Effector memory CD8-positive, alpha-beta T cell (primary cell): ENCODE measurements around the gene VRK1.
"Not testable (repeated sequence)": the region's sequence is repeated elsewhere in the genome, so short reads cannot be mapped to it uniquely, and the experiment has no call there.

Source experiments
- ATAC-seq: fragments of 150-1000 bp; cut with Tn5 transposase; replicated peaks from 2 replicates; pipeline ENCODE4 v1.10.0; 2021; ENCODE audit warnings: mild to moderate bottlenecking, moderate library complexity
- DNase-seq, 3 experiments: peaks; one replicate each; pipeline ENCODE4 v3.0.0; 2021
- H3K27ac Mint-ChIP-seq, 2 donors: one replicate each; pipeline ENCODE4 v1.8.0; 2022; ENCODE audit warnings: mild to moderate bottlenecking in 2 of 2, mixed read lengths in 2 of 2, moderate library complexity in 2 of 2
- H3K27me3 Mint-ChIP-seq, 2 donors: one replicate each; pipeline ENCODE4 v1.8.0; 2022; ENCODE audit warnings: mixed read lengths in 2 of 2
- H3K36me3 Mint-ChIP-seq: one replicate; pipeline ENCODE4 v1.8.0; 2022; ENCODE audit warnings: mild to moderate bottlenecking, moderate library complexity, mixed read lengths; ENCODE audit not compliant: insufficient read depth
- H3K4me1 Mint-ChIP-seq, 2 donors: one replicate each; pipeline ENCODE4 v1.8.0; 2022; ENCODE audit warnings: low read depth in 2 of 2, mixed read lengths in 2 of 2
- H3K4me3 Mint-ChIP-seq, 2 donors: one replicate each; pipeline ENCODE4 v1.8.0; 2022; ENCODE audit warnings: mild to moderate bottlenecking in 2 of 2, mixed read lengths in 2 of 2, moderate library complexity in 2 of 2
- H3K9me3 Mint-ChIP-seq, 2 donors: one replicate each; pipeline ENCODE4 v1.8.0; 2022; ENCODE audit warnings: mixed read lengths in 2 of 2

VRK1 gene

DNA sequence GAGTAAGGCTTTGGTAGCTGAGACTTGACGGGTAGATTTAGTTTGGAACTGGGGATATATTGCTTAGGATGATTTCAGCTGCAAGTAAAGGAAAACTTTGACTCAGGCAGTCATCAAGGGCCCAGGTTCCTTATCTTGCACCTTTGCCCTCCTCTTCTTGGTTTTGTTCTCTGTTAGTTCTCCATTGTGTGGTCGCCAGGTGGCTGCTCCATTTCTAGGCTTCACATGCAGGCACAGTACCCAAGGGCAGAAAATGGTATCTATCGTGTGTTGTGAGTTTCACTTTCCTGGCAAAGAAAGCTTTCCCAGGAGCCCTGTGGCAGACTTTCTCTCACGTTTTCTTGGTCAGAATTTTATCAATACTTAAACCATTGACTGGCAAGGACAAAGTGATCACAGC, 50.8 kb downstream of the VRK1 start:
- H3K4me1 Mint-ChIP-seq = peaks cover 0 to 4% of the 10 kb centered on the region in 2 donors
- ATAC-seq (no peak), DNase-seq (no peak)
- H3K36me3 Mint-ChIP-seq = peaks cover 7% of the 10 kb centered on the region
- H3K9me3 Mint-ChIP-seq = no peaks in the 10 kb centered on the region
- no peak overlapping the region for H3K27ac Mint-ChIP-seq
- no peak overlapping the region for H3K4me3 Mint-ChIP-seq
- H3K27me3 Mint-ChIP-seq = no peaks in the 10 kb centered on the region

DNA sequence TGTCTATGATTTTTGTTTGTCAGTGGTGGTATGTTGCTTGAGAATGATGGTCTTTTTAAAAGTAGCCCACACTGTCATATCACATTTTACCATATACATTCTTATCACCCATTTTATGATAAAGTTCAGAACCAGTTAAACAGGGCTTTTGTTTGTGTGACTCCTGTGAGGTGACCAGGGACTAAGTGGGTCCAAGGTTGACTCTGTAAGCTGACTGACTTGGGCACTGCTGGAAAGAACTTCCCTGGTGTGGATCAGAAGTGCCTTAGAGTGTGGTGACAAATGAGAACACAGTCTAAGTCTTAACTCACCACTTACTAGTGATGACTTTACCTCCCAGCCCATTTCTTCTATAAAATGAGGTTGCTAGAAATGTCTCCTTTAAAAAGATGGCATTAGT, 52.6 kb downstream of the VRK1 start:
- no peak for ATAC-seq
- Mint-ChIP-seq H3K27ac (peak overlapping the region in 1 of 2 donors; percentile 10), H3K36me3 (peaks cover 7% of the 10 kb centered on the region), H3K4me3 (no peak overlapping the region), H3K27me3 (no peaks in the 10 kb centered on the region), H3K4me1 (peaks cover 0 to 5% of the 10 kb centered on the region in 2 donors), H3K9me3 (no peaks in the 10 kb centered on the region)
- DNase-seq = no peak

DNA sequence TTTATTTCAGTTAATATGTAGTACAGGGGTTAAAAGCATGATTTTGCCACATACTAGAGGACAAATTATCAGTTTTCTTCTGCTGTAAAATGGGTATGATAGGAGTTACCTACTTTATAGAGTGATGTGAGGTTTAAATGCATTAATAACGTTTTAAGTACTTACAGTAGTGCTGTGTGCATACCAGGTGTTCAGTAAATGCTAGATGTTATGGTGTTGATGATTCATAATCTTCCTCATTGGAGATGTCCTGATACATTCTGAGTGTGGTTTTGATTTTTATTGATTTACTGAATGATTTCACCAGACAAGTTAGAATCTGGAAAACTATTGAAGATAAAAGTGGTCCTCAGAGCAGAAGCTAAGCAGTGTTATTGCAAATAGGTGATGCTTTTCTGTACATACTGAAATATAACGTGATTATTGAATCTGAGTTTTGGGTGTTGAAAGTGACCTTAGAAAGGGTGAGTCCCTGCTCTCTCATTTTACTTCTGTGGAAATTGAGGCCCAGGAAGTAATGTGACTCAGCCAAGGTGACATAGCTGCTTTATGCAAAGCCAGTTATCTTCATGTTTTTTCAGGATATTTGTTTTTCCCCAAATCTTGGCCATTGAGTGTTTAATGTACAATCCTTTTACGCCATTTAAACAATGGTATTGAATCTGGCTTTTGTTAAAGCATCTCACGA, 54.7 kb downstream of the VRK1 start:
- DNase-seq = no peak
- no peak for ATAC-seq
- H3K36me3 Mint-ChIP-seq = peaks cover 11% of the 10 kb centered on the region
- no peaks in the 10 kb centered on the region for H3K27me3 Mint-ChIP-seq
- no peak overlapping the region for H3K4me3 Mint-ChIP-seq
- peaks cover 0 to 5% of the 10 kb centered on the region in 2 donors for H3K4me1 Mint-ChIP-seq
- H3K9me3 Mint-ChIP-seq = no peaks in the 10 kb centered on the region
- no peak overlapping the region for H3K27ac Mint-ChIP-seq

DNA sequence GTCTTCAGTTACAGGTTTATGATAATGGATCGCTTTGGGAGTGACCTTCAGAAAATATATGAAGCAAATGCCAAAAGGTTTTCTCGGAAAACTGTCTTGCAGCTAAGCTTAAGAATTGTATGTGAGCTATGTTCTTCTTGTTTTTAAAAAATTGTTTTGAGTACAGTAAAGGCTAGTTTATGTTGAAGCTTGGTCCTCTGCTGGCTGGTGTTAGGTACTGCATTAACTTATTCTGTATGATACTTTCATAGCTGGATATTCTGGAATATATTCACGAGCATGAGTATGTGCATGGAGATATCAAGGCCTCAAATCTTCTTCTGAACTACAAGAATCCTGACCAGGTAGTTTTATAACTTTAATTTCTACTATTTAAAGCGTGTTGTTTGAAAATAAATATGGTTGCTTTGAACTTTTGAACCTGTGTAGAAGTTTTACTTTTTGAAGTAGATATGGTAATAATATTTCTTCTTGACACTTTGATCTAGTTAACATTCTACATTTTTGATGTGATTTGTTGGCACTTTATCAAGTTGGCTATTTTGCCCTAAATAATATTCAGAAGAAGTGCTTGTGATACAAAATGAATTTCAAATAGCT, 55.7 kb downstream of the VRK1 start:
- peaks cover 9% of the 10 kb centered on the region for H3K36me3 Mint-ChIP-seq
- H3K27ac Mint-ChIP-seq = no peak overlapping the region
- DNase-seq (peak in 2 of 3 experiments; percentile 1 to 11), ATAC-seq (peak; percentile 56)
- no peaks in the 10 kb centered on the region for H3K27me3 Mint-ChIP-seq
- no peak overlapping the region for H3K4me3 Mint-ChIP-seq
- no peaks in the 10 kb centered on the region for H3K9me3 Mint-ChIP-seq
- peaks cover 0 to 5% of the 10 kb centered on the region in 2 donors for H3K4me1 Mint-ChIP-seq

DNA sequence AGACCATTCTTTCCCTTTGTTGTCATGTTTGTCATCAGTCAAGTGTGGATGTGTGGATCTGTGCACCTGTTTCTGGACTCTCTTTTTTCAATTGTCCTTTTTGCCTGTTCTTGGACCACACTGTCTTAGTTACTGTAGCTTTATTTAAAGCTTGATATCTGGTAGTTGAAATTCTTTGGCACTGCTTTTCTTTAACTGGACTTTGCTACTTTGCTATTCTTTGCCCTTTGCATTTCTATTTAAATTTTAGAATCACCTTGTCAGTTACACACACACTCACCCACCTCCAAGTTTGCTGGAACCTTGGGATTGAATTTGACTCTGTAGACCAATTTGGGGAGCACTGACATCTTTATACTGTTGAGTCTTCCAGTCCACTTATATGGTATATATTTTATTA, 61.5 kb downstream of the VRK1 start:
- peak overlapping the region in 1 of 2 donors; percentile 84 for H3K27ac Mint-ChIP-seq
- no peak overlapping the region for H3K4me3 Mint-ChIP-seq
- peaks cover 13% of the 10 kb centered on the region for H3K36me3 Mint-ChIP-seq
- no peaks in the 10 kb centered on the region for H3K4me1 Mint-ChIP-seq
- no peaks in the 10 kb centered on the region for H3K9me3 Mint-ChIP-seq
- no peak for ATAC-seq
- no peak for DNase-seq
- no peaks in the 10 kb centered on the region for H3K27me3 Mint-ChIP-seq

DNA sequence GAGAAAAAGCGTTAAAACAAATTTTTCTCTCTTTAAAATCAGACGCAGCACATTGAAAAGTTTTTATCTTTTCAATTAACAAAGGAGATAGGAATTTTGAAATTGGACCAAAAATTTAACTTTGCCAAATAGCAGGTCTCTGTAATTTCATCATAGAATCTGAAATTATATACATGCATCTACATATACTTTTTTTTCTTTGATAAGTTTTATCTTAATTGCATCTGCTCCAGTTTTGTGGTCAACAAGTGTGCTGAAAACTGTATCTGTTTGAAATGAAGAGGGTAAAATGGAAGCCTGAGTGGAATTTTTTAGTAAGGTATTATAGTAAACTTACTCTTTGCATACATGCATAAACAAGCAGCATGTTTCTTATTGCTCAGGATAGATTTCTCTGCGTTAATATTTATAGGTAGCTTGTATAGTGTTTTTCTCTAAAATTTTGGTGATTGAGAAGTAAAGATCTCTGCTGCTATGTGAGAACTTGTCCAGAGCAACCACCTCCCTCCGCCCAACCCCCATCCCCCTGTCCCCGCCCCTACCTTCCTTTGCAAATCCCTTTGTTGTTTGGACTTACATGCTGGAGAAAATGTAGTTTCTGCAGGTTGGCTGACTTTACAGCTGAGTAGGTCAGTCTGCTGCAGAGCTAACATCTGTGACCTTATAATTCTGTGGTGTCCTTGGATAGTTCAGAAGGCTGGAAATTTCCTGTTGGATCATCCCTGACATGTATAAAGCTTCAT, 64.6 kb downstream of the VRK1 start:
- DNase-seq (no peak), ATAC-seq (no peak)
- Mint-ChIP-seq H3K4me1 (no peaks in the 10 kb centered on the region), H3K27ac (no peak overlapping the region), H3K9me3 (no peaks in the 10 kb centered on the region), H3K27me3 (no peaks in the 10 kb centered on the region), H3K4me3 (no peak overlapping the region), H3K36me3 (peaks cover 18% of the 10 kb centered on the region)

DNA sequence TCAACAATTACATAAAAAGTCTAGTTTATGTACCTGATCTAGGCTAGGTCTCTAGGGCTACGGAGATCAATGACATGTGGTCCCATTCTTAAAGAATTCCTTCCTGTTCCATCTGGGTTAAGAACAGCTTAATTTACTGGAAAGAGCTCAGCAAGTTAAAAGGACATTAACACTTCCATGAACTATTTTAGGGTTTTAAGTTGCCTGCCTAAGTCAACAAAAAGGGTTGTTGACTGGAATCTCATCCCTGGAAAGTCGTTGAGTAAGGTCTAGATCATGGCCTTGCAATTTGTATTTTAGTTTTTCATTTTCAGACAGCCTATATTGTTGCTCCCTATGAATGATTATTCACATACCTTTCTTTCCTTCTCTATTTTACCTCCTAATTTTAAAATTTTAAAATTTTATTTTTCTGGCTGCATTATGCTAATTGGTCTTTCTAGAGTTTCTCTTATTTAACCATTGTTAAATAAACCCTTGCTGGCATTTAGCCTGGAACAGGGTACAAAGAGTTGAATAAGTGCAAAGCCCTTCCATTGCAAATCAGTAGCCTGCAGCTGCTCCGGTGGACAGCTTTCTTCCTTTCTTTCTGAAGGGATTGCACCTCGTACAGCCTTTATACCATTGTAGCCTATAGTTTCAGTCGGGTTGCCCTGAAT, 66.3 kb downstream of the VRK1 start:
- no peak overlapping the region for H3K4me3 Mint-ChIP-seq

DNA sequence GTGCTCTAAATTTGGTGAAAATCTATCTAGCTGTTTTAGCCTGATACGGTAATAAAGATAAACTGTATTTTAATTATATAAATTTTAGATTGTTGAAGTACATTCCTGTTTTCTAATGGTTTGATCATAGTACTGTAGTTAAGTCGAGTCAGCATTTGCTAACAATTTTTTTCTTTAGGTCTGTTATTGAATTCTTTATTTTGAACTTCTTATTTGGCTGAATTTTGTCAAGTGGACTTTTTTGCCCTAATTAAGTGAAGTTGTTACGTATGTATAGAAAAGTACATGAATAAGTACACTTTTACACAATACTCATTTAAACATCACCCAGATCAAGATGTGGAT, 66.8 kb downstream of the VRK1 start:
- H3K4me1 Mint-ChIP-seq = no peaks in the 10 kb centered on the region
- no peaks in the 10 kb centered on the region for H3K27me3 Mint-ChIP-seq
- H3K27ac Mint-ChIP-seq = no peak overlapping the region
- H3K9me3 Mint-ChIP-seq = no peaks in the 10 kb centered on the region
- DNase-seq = no peak
- H3K36me3 Mint-ChIP-seq = peaks cover 12% of the 10 kb centered on the region
- ATAC-seq = no peak
- no peak overlapping the region for H3K4me3 Mint-ChIP-seq

More for the DNA sequence above, 66.3 kb downstream of the VRK1 start:
- ATAC-seq (no peak), DNase-seq (no peak)
- Mint-ChIP-seq H3K36me3 (peaks cover 12% of the 10 kb centered on the region), H3K9me3 (no peaks in the 10 kb centered on the region), H3K27me3 (no peaks in the 10 kb centered on the region), H3K4me1 (no peaks in the 10 kb centered on the region), H3K27ac (no peak overlapping the region)

DNA sequence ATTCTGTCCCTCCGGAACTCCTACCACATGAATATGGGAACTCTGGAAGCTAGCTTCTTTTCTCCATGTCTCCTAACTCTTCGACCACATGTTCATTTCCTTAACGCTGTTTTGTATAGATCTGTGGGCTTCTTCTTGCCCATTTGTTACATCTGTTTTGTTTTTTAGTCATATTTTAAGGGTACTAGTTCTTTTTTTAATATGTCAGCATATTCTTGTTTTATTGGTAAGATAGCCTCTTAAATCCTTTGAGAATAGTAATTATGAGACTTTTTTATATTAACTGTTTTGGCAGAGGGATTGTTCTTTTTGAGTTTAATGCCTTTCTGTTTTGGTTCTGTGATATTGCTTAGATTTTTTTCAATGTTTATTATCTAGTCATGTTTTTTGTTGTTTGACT, 70.5 kb downstream of the VRK1 start:
- no peak for ATAC-seq
- Mint-ChIP-seq H3K4me1 (no peaks in the 10 kb centered on the region), H3K4me3 (no peak overlapping the region), H3K27ac (no peak overlapping the region), H3K36me3 (peaks cover 9% of the 10 kb centered on the region), H3K9me3 (no peaks in the 10 kb centered on the region), H3K27me3 (no peaks in the 10 kb centered on the region)
- no peak for DNase-seq

DNA sequence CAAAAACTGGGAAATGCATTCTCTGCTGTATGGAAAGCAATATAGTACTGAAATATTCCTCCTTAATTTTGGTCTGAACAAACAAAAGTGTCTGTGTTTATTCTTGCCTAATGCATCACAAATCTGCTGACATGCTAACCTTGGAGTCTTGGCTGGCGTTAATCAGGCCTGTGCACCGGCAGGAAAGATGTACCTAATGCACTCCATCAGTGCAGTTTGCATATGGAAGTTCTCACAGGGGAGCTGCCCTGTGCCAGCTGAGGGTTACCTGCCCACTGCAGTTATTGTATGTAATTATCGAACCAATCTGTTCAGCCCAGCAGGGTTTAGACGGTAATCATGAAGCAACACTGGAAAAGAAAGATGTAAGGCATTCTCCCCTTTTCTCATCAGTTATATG, 76.9 kb downstream of the VRK1 start:
- no peak for DNase-seq
- Mint-ChIP-seq H3K4me3 (no peak overlapping the region), H3K27me3 (no peaks in the 10 kb centered on the region), H3K27ac (no peak overlapping the region), H3K4me1 (no peaks in the 10 kb centered on the region), H3K9me3 (no peaks in the 10 kb centered on the region), H3K36me3 (peaks cover 9% of the 10 kb centered on the region)
- no peak for ATAC-seq

DNA sequence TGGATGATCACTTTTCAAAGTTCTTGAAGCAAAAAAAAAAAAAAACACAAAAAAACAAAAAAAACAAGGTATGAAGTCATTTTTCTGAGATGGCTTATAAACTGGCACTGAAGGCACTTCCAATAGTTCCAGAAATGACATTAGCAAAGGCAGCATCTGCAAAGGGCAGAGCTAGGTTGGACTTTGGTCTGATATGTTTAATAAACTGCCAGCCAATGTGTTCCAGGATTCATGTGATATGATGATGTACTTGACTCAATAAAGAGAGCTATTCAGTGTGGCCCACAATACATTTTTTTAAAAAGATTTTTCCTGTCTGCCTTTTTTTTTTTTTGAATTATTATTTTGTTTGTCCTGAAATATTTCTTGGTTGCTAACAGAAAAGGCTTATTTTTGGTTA, 79.6 kb downstream of the VRK1 start:
- ATAC-seq = no peak
- no peaks in the 10 kb centered on the region for H3K4me1 Mint-ChIP-seq
- peaks cover 14% of the 10 kb centered on the region for H3K36me3 Mint-ChIP-seq
- no peak overlapping the region for H3K27ac Mint-ChIP-seq
- H3K9me3 Mint-ChIP-seq = no peaks in the 10 kb centered on the region
- no peaks in the 10 kb centered on the region for H3K27me3 Mint-ChIP-seq
- no peak for DNase-seq
- H3K4me3 Mint-ChIP-seq = no peak overlapping the region

DNA sequence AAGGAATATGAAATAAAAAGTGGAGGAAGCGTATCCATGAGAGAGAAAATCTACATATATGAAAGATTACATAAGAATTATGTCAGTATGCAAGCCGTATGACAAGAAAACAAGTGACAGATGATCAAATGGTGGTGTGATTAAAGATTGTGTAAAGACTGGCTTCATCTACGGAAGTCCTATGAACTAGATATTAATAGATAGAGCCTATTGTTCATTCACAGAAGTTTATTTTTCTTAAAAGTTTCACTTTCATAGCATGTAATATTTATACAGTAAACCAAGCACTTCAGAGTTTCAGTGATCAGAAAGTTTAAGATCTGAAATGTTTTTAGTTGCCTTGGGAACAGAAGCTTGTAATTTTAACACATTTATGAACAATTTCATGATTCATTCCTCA, 84.5 kb downstream of the VRK1 start:
- H3K9me3 Mint-ChIP-seq = no peaks in the 10 kb centered on the region
- DNase-seq = no peak
- no peak overlapping the region for H3K27ac Mint-ChIP-seq

DNA sequence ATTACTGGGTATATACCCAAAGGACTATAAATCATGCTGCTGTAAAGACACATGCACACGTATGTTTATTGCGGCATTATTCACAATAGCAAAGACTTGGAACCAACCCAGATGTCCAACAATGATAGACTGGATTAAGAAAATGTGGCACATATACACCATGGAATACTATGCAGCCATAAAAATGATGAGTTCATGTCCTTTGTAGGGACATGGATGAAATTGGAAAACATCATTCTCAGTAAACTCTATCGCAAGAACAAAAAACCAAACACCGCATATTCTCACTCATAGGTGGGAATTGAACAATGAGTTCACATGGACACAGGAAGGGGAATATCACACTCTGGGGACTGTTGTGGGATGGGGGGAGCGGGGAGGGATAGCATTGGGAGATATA, 86.8 kb downstream of the VRK1 start:
- H3K27ac Mint-ChIP-seq, H3K27me3 Mint-ChIP-seq, DNase-seq, ATAC-seq, H3K36me3 Mint-ChIP-seq, H3K9me3 Mint-ChIP-seq, H3K4me3 Mint-ChIP-seq, H3K4me1 Mint-ChIP-seq: not testable (repeated sequence)

More for the DNA sequence above, 84.5 kb downstream of the VRK1 start:
- H3K4me3 Mint-ChIP-seq = no peak overlapping the region
- ATAC-seq = no peak
- peaks cover 14% of the 10 kb centered on the region for H3K36me3 Mint-ChIP-seq
- no peaks in the 10 kb centered on the region for H3K4me1 Mint-ChIP-seq
- H3K27me3 Mint-ChIP-seq = no peaks in the 10 kb centered on the region

DNA sequence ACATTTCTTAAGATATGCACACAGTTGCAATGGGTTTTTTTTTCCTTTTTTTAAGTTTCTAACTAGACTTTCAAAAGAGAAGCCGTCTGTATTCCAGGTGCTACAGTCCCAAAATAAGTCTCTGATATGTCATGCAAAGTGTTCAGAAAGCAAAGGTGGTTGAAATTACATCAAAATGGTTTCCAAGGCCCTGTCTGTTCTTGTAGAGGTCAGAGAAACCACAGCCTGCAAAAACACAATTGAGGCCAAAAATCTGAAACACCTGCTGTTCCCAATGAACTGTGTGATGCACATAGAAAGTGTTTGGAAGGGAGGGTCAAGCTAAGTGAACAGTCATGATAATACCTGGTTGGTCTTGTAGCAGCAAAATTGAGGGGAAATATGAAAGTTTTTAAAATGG, 91.0 kb downstream of the VRK1 start:
- DNase-seq (no peak), ATAC-seq (no peak)
- Mint-ChIP-seq H3K4me3 (no peak overlapping the region), H3K27ac (no peak overlapping the region), H3K36me3 (no peaks in the 10 kb centered on the region), H3K27me3 (no peaks in the 10 kb centered on the region), H3K4me1 (no peaks in the 10 kb centered on the region), H3K9me3 (no peaks in the 10 kb centered on the region)
